Pancreas (tissue), 10 donors: Measurements from ENCODE around the gene P3H4. TPM values are rescaled to one million over a fixed set of nuclear protein-coding genes. Genes with fewer than 3 reads are reported as not detected.

Experiments used
- ATAC-seq, 4 donors: fragments of 200-7000 bp; cut with Tn5 transposase; one replicate each; pipeline versions ENCODE4 v1.8.0 to v1.9.1; 2020; ENCODE audit warnings: mild to moderate bottlenecking in 4 of 4, moderate library complexity in 4 of 4
- DNase-seq, 6 donors: peaks; one replicate each; pipeline ENCODE4 v3.0.0-alpha.2; 2020
- FAIRE-seq: peaks from 2 replicates; lab custom pipeline; 2012; peaks lifted over from hg19 to GRCh38; lab: Jason Lieb, UNC
- H3K27ac ChIP-seq, 4 donors: fragments of 200-600 bp; sonication (generic); 1 replicate in 3 of 4; 2 replicates in 1 of 4; pipeline versions ENCODE4 v1.5.0 to v1.8.0; 2020
- H3K27me3 ChIP-seq, 4 donors: fragments of 200-600 bp; one replicate each; pipeline ENCODE4 v1.8.0; 2021
- H3K36me3 ChIP-seq, 3 donors: fragments of 200-600 bp; sonication (generic) in 1 of 3; one replicate each; pipeline versions ENCODE4 v1.5.0 to v1.8.0; 2020 to 2021
- H3K4me1 ChIP-seq, 3 donors: fragments of 200-600 bp; one replicate each; pipeline ENCODE4 v1.8.0; 2021
- H3K4me3 ChIP-seq, 4 donors: fragments of 200-600 bp; sonication (generic) in 2 of 4; one replicate each; pipeline versions ENCODE4 v1.5.0 to v1.8.0; 2020 to 2021
- H3K9me3 ChIP-seq, 4 donors: fragments of 200-600 bp; one replicate each; pipeline ENCODE4 v1.8.0; 2021
- CTCF ChIP-seq, 4 donors: fragments of 200-600 bp; sonication (generic) in 3 of 4; IDR thresholded peaks; one replicate each; pipeline versions ENCODE4 v1.5.0 to v1.8.0; 2021; ENCODE audit warnings: antibody characterized with exemption in 4 of 4
- WGBS, 2 donors: extraction: QIAGEN DNeasy Blood & Tissue Kit; methylation state at CpG; one replicate each; pipeline ENCODE4 v1.1.7; 2013; 5-methylcytosine and 5-hydroxymethylcytosine counted together
- intact Hi-C, 3 donors: fragments of 100-400 bp; cut with DNase I; formaldehyde crosslinking; loops; one replicate each; pipeline versions ENCODE4 v1.11.1 to v1.14.2; 2022
- polyA plus RNA-seq, 2 donors: library from polyadenylated mRNA; stranded (reverse); fragments of 200-250 nt; gene quantifications; one replicate each; pipeline ENCODE4 v1.2.3, GENCODE V29; 2013
- total RNA-seq, 6 donors: library from RNA; stranded (reverse); fragmentation: NEBNext Ultra II Directional in 4 of 6; extraction: Animal tissue kit (Norgen Biotek cat#: 25700) in 4 of 6; gene quantifications; one replicate each; pipeline versions ENCODE4 v1.2.1 to v1.2.4, GENCODE V29; 2021 to 2023
- donor health status: healthy with polysubstance abuse.
- donor health status: DM: no; HTN: no; CAD: no; lungs with moderate emphysema.
- donor health status: DM: no; HTN: no; CAD: no.
- donor health status: control.
- donor health status: control.
- donor health status: Bipolar disorder and iron deficiency.
- donor health status: DM: yes; HTN: yes; CAD: no.
- donor health status: DM: no; HTN: no; CAD: no.
- donor health status: DM: no; HTN: no; CAD: no.
- donor health status: DM: yes; HTN: yes; CAD: no.

Gene P3H4
- total and polyA plus RNA-seq, 8 donors, result 8.4 to 16.6 (median 11.4) TPM

- no peaks in the 10 kb centered on the region for H3K27me3 ChIP-seq
- FAIRE-seq, result no peak
- no peak overlapping the region for H3K4me3 ChIP-seq
- H3K4me1 ChIP-seq, result peaks cover 6 to 7% (median 7%) of the 10 kb centered on the region in 3 donors
- H3K36me3 ChIP-seq, result peaks cover 8 to 88% (median 54%) of the 10 kb centered on the region in 3 donors
- DNase-seq, result no peak
- H3K9me3 ChIP-seq, result no peaks in the 10 kb centered on the region
- intact Hi-C loops, result no loop called here
- no peak for ATAC-seq
- H3K27ac ChIP-seq, result no peak overlapping the region
- whole genome bisulfite sequencing, 2 donors, result 91 to 95% methylated on average over 18 of the region's 18 CpGs
- TF ChIP-seq CTCF (IDR thresholded peaks at IDR 0.05), result no peak
Observed at GRCh38 chr17:41767324-41768042, 44.3 kb downstream of the P3H4 start.

DNA sequence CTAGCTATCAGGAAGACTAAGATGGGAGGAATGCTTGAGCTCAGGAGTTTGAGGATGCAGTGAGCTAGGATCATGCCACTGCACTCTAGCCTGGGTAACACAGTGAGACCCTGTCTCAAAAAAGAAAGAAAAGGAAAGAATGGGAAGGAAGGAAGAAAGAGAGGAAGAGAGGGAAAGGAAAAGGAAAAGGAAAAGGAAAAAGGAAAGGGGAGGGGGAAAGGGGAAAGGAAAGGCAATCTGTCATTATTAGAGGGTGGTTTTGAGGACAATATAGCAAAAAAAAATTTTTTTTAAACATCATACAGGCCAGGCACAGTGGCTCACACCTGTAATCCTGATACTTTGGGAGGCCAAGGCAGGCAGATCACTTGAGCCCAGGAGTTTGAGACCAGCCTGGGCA, 45.6 kb downstream of the P3H4 start:
- DNase-seq, result no peak

DNA sequence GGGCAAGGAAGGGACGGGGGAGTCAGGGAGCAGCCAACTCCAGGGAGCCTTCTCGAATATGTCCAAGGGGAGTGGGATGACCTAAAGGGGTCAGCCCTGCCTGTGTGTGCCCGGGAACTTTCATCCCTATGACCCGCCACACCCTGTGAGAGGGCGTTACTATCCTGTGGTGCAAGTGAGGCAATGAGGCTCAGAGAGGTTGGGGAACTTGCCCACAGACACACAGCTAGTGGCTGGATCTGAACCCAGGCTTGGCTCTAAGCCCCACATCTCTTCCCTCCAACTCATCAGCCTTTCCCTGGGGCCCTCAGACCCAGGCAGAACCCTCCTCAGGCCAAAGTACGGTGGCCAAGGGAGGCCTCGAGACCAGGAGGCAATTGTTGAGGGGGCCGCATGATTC, 48.4 kb downstream of the P3H4 start:
- H3K4me1 ChIP-seq, result no peaks in the 10 kb centered on the region
- H3K27me3 ChIP-seq, result no peaks in the 10 kb centered on the region
- no peak for DNase-seq
- intact Hi-C loops, result no loop called here
- no peak for FAIRE-seq
- H3K4me3 ChIP-seq, result no peak overlapping the region
- WGBS, 2 donors, result 91 to 94% methylated on average over 8 of the region's 8 CpGs
- peak in 1 of 4 donors; percentile 14 for ATAC-seq
- no peak overlapping the region for H3K27ac ChIP-seq
- H3K36me3 ChIP-seq, result peaks cover 5 to 80% (median 46%) of the 10 kb centered on the region in 3 donors
- TF ChIP-seq CTCF (IDR thresholded peaks at IDR 0.05), result no peak
- H3K9me3 ChIP-seq, result no peaks in the 10 kb centered on the region

More for the DNA sequence above, 45.6 kb downstream of the P3H4 start:
- Histone ChIP-seq H3K36me3 (peaks cover 11 to 93% (median 56%) of the 10 kb centered on the region in 3 donors), H3K4me3 (no peak overlapping the region), H3K9me3 (no peaks in the 10 kb centered on the region), H3K27me3 (no peaks in the 10 kb centered on the region), H3K4me1 (no peaks in the 10 kb centered on the region), H3K27ac (no peak overlapping the region)
- no peak for TF ChIP-seq CTCF (IDR thresholded peaks at IDR 0.05)
- intact Hi-C loops, result no loop called here
- FAIRE-seq, result no peak
- ATAC-seq, result no peak

DNA sequence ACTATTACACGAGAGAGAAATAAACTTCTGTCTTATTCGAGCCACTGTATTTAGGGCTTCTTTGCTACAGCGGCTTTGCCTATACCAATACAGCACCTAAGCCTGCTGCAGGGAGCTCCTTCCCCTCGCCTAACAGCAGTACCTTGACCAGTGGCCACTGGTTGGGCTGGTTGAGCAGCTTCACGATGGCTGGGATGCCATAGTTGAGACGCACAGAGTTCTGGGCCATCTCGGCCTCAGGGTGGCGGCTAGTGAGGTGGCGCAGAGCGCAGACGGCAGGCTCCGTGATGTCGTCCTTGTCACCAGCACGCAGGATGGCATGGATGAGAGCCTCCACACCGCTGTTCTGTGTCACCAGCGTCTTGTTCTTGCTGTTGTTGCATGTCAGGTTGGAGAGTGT, 48.9 kb downstream of the P3H4 start:
- Histone ChIP-seq H3K36me3 (peaks cover 2 to 80% (median 48%) of the 10 kb centered on the region in 3 donors), H3K27me3 (no peaks in the 10 kb centered on the region), H3K27ac (no peak overlapping the region), H3K9me3 (no peaks in the 10 kb centered on the region), H3K4me3 (no peak overlapping the region), H3K4me1 (no peaks in the 10 kb centered on the region)
- intact Hi-C loops, result no loop called here
- 92 to 93% methylated on average over 16 of the region's 16 CpGs for WGBS, 2 donors
- no peak for TF ChIP-seq CTCF (IDR thresholded peaks at IDR 0.05)
- FAIRE-seq (no peak), DNase-seq (no peak), ATAC-seq (no peak)

- WGBS, 2 donors, result 88 to 94% methylated on average over 6 of the region's 6 CpGs
- H3K4me3 ChIP-seq, result no peak overlapping the region
- H3K4me1 ChIP-seq, result no peaks in the 10 kb centered on the region
- FAIRE-seq (no peak), ATAC-seq (no peak), DNase-seq (no peak)
- intact Hi-C loops, result no loop called here
- H3K36me3 ChIP-seq, result peaks cover 5 to 80% (median 49%) of the 10 kb centered on the region in 3 donors
- H3K27ac ChIP-seq, result no peak overlapping the region
- no peak for TF ChIP-seq CTCF (IDR thresholded peaks at IDR 0.05)
- H3K27me3 ChIP-seq, result no peaks in the 10 kb centered on the region
- no peaks in the 10 kb centered on the region for H3K9me3 ChIP-seq
Observed at GRCh38 chr17:41762391-41762790, 49.4 kb downstream of the P3H4 start.
